ENCODE data around the gene GOLPH3L. TPM values are rescaled to one million over a fixed set of nuclear protein-coding genes. Genes with fewer than 3 reads are reported as not detected.
"Not testable (repeated sequence)": the region's sequence is repeated elsewhere in the genome, so short reads cannot be mapped to it uniquely, and the experiment has no call there.

Gene GOLPH3L
- total RNA-seq, 1 experiment from 2014 or later = 11.6 TPM

GRCh38 chr1:150634839-150635622 is 61.9 kb downstream of the GOLPH3L start:
- H3K4me3 ChIP-seq; DNase-seq; H3K9me3 ChIP-seq (replicated peaks); H3K4me1 ChIP-seq; H3K27ac ChIP-seq; H3K27me3 ChIP-seq; H3K36me3 ChIP-seq: not testable (repeated sequence)

GRCh38 chr1:150629115-150629928 is 67.6 kb downstream of the GOLPH3L start, which contains the start of gene ENSA:
Gene ENSA, minus strand, starts transcription at chr1:150629612. Its CDS starts 142 bp downstream, at chr1:150629470.
- no peaks in the 10 kb centered on the region; the same call in 1 of the 2 replicates for H3K4me1 ChIP-seq
- H3K27me3 ChIP-seq = no peaks in the 10 kb centered on the region
- H3K4me3 ChIP-seq = peak within 1 kb of the TSS; percentile 73
- DNase-seq = peak; percentile 97 to 99
- H3K36me3 ChIP-seq = peaks cover 15% of the 10 kb centered on the region
- peak within 1 kb of the TSS; percentile 78 for H3K27ac ChIP-seq
- H3K9me3 ChIP-seq (replicated peaks) = no peaks in the 10 kb centered on the region

GRCh38 chr1:150628766-150629114 is 68.2 kb downstream of the GOLPH3L start:
- H3K27ac ChIP-seq = no peak overlapping the region
- H3K36me3 ChIP-seq = peaks cover 15% of the 10 kb centered on the region
- H3K9me3 ChIP-seq (replicated peaks) = no peaks in the 10 kb centered on the region
- DNase-seq = no peak
- peak overlapping the region; percentile 73 for H3K4me3 ChIP-seq
- H3K4me1 ChIP-seq = no peaks in the 10 kb centered on the region; the same call in 1 of the 2 replicates
- no peaks in the 10 kb centered on the region for H3K27me3 ChIP-seq

- DNase-seq = no peak
Observed at GRCh38 chr1:150627826-150628410, 69.0 kb downstream of the GOLPH3L start.

GRCh38 chr1:150626150-150626549 is 70.8 kb downstream of the GOLPH3L start:
- peaks cover 25% of the 10 kb centered on the region for H3K36me3 ChIP-seq

More at GRCh38 chr1:150627826-150628410, 69.0 kb downstream of the GOLPH3L start:
- Histone ChIP-seq H3K9me3 (replicated peaks) (no peaks in the 10 kb centered on the region), H3K27me3 (no peaks in the 10 kb centered on the region), H3K4me3 (peak overlapping the region; percentile 73; the same call in 1 of the 2 replicates), H3K36me3 (peaks cover 20% of the 10 kb centered on the region), H3K4me1 (no peaks in the 10 kb centered on the region), H3K27ac (no peak overlapping the region)

GRCh38 chr1:150624546-150624945 is 72.4 kb downstream of the GOLPH3L start:
- H3K36me3 ChIP-seq = peaks cover 31% of the 10 kb centered on the region
- not testable (repeated sequence) for H3K4me1 ChIP-seq

More at GRCh38 chr1:150626150-150626549, 70.8 kb downstream of the GOLPH3L start:
- Histone ChIP-seq H3K9me3 (replicated peaks) (no peaks in the 10 kb centered on the region), H3K27ac (no peak overlapping the region), H3K4me1 (no peaks in the 10 kb centered on the region), H3K4me3 (no peak overlapping the region), H3K27me3 (no peaks in the 10 kb centered on the region)
- no peak for DNase-seq

GRCh38 chr1:150624134-150624533 is 72.8 kb downstream of the GOLPH3L start:
- not testable (repeated sequence) for H3K4me1 ChIP-seq; H3K9me3 ChIP-seq (replicated peaks); DNase-seq; H3K27me3 ChIP-seq; H3K27ac ChIP-seq; H3K4me3 ChIP-seq
- H3K36me3 ChIP-seq = peaks cover 35% of the 10 kb centered on the region

More at GRCh38 chr1:150624546-150624945, 72.4 kb downstream of the GOLPH3L start:
- not testable (repeated sequence) for H3K9me3 ChIP-seq (replicated peaks); H3K27ac ChIP-seq; H3K27me3 ChIP-seq; DNase-seq; H3K4me3 ChIP-seq

GRCh38 chr1:150622303-150622975 is 74.5 kb downstream of the GOLPH3L start:
- no peaks in the 10 kb centered on the region for H3K9me3 ChIP-seq (replicated peaks)
- H3K4me3 ChIP-seq = no peak overlapping the region
- no peak for DNase-seq
- no peaks in the 10 kb centered on the region for H3K4me1 ChIP-seq
- H3K27ac ChIP-seq = no peak overlapping the region
- no peaks in the 10 kb centered on the region for H3K27me3 ChIP-seq
- peaks cover 35% of the 10 kb centered on the region for H3K36me3 ChIP-seq

- Histone ChIP-seq H3K36me3 (peaks cover 28% of the 10 kb centered on the region), H3K4me3 (no peak overlapping the region)
Observed at GRCh38 chr1:150621497-150622302, 75.3 kb downstream of the GOLPH3L start.

GRCh38 chr1:150620919-150621318 is 76.0 kb downstream of the GOLPH3L start:
- no peaks in the 10 kb centered on the region for H3K9me3 ChIP-seq (replicated peaks)
- no peak for DNase-seq
- H3K27ac ChIP-seq = no peak overlapping the region
- H3K4me1 ChIP-seq = no peaks in the 10 kb centered on the region
- H3K27me3 ChIP-seq = no peaks in the 10 kb centered on the region
- H3K4me3 ChIP-seq = no peak overlapping the region
- peaks cover 25% of the 10 kb centered on the region for H3K36me3 ChIP-seq

More at GRCh38 chr1:150621497-150622302, 75.3 kb downstream of the GOLPH3L start:
- no peaks in the 10 kb centered on the region for H3K4me1 ChIP-seq
- no peaks in the 10 kb centered on the region for H3K27me3 ChIP-seq
- H3K27ac ChIP-seq = no peak overlapping the region
- DNase-seq = peak; percentile 24 to 58
- no peaks in the 10 kb centered on the region for H3K9me3 ChIP-seq (replicated peaks)

GRCh38 chr1:150619576-150620509 is 77.1 kb downstream of the GOLPH3L start:
- DNase-seq = peak in 1 of 2 experiments; percentile 25
- no peak overlapping the region for H3K27ac ChIP-seq
- peaks cover 23% of the 10 kb centered on the region for H3K36me3 ChIP-seq

GRCh38 chr1:150615346-150616201 is 81.4 kb downstream of the GOLPH3L start:
- DNase-seq = no peak
- H3K4me3 ChIP-seq = no peak overlapping the region
- no peaks in the 10 kb centered on the region for H3K27me3 ChIP-seq
- no peak overlapping the region for H3K27ac ChIP-seq
- H3K9me3 ChIP-seq (replicated peaks) = no peaks in the 10 kb centered on the region
- peaks cover 10% of the 10 kb centered on the region; the same call in 1 of the 2 replicates for H3K36me3 ChIP-seq
- peaks cover 5% of the 10 kb centered on the region for H3K4me1 ChIP-seq

More at GRCh38 chr1:150619576-150620509, 77.1 kb downstream of the GOLPH3L start:
- no peaks in the 10 kb centered on the region for H3K9me3 ChIP-seq (replicated peaks)
- no peaks in the 10 kb centered on the region for H3K27me3 ChIP-seq
- no peaks in the 10 kb centered on the region for H3K4me1 ChIP-seq
- H3K4me3 ChIP-seq = no peak overlapping the region
